Measurements from ENCODE around the gene UNC13B.

DNA sequence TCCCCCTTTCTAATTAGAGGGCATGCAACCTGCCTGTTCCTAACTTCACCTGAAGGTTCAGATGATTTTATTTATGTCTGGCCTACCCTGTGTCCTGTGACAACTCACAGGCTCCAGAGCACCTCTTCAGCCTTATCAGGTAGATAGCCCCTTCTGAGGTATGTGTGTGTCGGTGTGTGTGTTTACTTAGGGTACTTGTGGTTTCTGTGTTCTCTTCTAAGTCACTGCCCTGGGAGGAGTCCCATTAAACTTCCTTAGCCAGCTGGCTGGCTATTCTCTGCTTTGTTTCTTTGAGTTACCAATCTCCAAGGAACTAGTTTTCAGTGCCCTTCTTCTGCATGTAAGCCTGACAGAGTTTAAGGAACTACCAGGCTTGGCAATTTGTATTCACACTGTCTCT, 74.9 kb downstream of the UNC13B start:
- TF ChIP-seq POLR2AphosphoS5 (IDR thresholded peaks at IDR 0.05; ENCODE audit: insufficient read depth, low read depth, low read length) (no peak), POLR2A (IDR thresholded peaks at IDR 0.05; ENCODE audit: low read depth, low read length) (no peak)
- TF ChIP-seq, protein P1, sequence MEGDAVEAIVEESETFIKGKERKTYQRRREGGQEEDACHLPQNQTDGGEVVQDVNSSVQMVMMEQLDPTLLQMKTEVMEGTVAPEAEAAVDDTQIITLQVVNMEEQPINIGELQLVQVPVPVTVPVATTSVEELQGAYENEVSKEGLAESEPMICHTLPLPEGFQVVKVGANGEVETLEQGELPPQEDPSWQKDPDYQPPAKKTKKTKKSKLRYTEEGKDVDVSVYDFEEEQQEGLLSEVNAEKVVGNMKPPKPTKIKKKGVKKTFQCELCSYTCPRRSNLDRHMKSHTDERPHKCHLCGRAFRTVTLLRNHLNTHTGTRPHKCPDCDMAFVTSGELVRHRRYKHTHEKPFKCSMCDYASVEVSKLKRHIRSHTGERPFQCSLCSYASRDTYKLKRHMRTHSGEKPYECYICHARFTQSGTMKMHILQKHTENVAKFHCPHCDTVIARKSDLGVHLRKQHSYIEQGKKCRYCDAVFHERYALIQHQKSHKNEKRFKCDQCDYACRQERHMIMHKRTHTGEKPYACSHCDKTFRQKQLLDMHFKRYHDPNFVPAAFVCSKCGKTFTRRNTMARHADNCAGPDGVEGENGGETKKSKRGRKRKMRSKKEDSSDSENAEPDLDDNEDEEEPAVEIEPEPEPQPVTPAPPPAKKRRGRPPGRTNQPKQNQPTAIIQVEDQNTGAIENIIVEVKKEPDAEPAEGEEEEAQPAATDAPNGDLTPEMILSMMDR (IDR thresholded peaks at IDR 0.05; ENCODE audit: extremely low read depth in 1 of 2, insufficient read depth in 1 of 2, low read depth in 1 of 2, low read length in 2 of 2), result no peak
- TF ChIP-seq, protein P2, sequence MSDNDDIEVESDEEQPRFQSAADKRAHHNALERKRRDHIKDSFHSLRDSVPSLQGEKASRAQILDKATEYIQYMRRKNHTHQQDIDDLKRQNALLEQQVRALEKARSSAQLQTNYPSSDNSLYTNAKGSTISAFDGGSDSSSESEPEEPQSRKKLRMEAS (IDR thresholded peaks at IDR 0.05; ENCODE audit: insufficient read depth, insufficient read length), result no peak

Data from endothelial cell of umbilical vein (primary cell).